ENCODE data around the gene NPSR1.

Gene NPSR1

DNA sequence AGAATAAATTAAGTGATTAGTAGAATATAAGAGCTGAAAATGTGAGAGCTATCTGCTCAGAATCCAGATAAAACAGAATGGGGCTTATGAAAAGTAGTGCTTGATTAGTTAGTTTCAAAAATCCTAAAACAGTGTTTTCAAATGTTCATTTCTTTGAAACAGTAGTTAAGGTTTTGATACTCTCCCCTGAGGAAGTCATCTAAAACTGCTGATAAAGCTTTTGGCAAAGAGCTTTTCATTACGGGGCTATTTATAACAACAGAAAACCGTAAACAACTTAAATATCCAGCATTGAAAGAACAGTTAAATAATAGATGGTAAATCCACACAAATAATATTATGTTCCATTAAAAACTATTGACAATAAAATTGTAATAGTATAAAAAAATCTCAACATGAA lies 77.5 kb downstream of the NPSR1 start:
- H3K9me3 ChIP-seq (ENCODE audit: control insufficient read depth, insufficient read depth, low read depth, low read length): no peaks in the 10 kb centered on the region
- CTCF ChIA-PET: interaction anchor here (0.7 kb wide), 1 partner anchor 688 kb away, joined by 4 read pairs; no protein-coding TSS in a partner anchor
- POLR2A ChIA-PET: no interaction called here

DNA sequence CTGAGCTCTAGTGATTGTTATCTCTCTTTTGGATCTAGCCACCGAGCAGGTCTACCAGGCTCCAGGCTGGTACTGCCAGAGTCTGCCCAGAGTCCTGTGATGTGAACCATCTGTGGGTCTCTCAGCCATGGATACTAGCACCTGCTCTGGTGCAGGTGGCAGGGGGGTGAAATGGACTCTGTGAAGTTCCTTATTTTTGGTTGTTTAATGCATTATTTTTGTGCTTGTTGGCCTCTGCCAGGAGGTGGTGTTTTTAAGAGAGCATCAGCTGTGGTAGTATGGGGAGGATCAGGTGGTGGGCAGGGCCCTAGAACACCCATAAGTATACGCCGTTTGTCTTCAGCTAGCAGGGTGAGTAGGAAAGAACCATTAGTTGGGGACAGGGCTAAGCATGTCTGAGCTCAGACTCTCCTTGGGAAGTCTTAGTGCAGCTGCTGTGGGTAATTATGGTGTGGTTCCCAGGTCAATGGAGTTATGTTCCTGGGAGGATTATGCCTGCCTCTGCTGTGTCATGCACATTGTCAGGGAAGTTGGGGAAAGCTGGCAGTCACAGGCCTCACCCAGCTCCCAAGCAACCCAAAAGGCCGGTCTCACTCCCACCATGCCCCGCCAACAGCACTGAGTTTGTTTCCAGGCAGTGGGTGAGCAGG lies 81.8 kb downstream of the NPSR1 start:
- CTCF ChIA-PET: no interaction called here
- Histone ChIP-seq H3K4me3 (ENCODE audit: low read depth, low read length) (no peak overlapping the region), H3K9me3 (ENCODE audit: control insufficient read depth, insufficient read depth, low read depth, low read length) (no peaks in the 10 kb centered on the region), H3K36me3 (ENCODE audit: control insufficient read depth in 2 of 2, insufficient read depth in 1 of 2, low read length in 2 of 2) (no peaks in the 10 kb centered on the region), H3K4me1 (ENCODE audit: control insufficient read depth, insufficient read depth, low read length) (no peaks in the 10 kb centered on the region), H3K27ac (ENCODE audit: extremely low read depth, low read depth, low read length) (no peak overlapping the region)
- POLR2A ChIA-PET: no interaction called here
- no peak for TF ChIP-seq ZNF274 (IDR thresholded peaks at IDR 0.05; ENCODE audit: low read length)
- no peak for TF ChIP-seq ZNF274 (tag by site-specific recombination; IDR thresholded peaks at IDR 0.05; ENCODE audit: borderline replicate concordance)
- TF ChIP-seq ZNF473 (tag by site-specific recombination; IDR thresholded peaks at IDR 0.05): no peak

More for the DNA sequence above, 77.5 kb downstream of the NPSR1 start:
- no peaks in the 10 kb centered on the region for H3K36me3 ChIP-seq (ENCODE audit: control insufficient read depth in 2 of 2, insufficient read depth in 1 of 2, low read length in 2 of 2)
- no peaks in the 10 kb centered on the region for H3K4me1 ChIP-seq (ENCODE audit: control insufficient read depth, insufficient read depth, low read length)
- H3K27ac ChIP-seq (ENCODE audit: extremely low read depth, low read depth, low read length): no peak overlapping the region
- no peak overlapping the region for H3K4me3 ChIP-seq (ENCODE audit: low read depth, low read length)
- TF ChIP-seq ZNF426 (tag by site-specific recombination; IDR thresholded peaks at IDR 0.05): no peak
- TF ChIP-seq PRDM1 (tag by site-specific recombination; IDR thresholded peaks at IDR 0.05): no peak
- TF ChIP-seq ZNF530 (tag by site-specific recombination; IDR thresholded peaks at IDR 0.05; ENCODE audit: low read depth): no peak
- TF ChIP-seq ZNF707 (tag by site-specific recombination; IDR thresholded peaks at IDR 0.05): no peak
- TF ChIP-seq ZNF223 (tag by site-specific recombination; IDR thresholded peaks at IDR 0.05): no peak
- TF ChIP-seq, protein P1, sequence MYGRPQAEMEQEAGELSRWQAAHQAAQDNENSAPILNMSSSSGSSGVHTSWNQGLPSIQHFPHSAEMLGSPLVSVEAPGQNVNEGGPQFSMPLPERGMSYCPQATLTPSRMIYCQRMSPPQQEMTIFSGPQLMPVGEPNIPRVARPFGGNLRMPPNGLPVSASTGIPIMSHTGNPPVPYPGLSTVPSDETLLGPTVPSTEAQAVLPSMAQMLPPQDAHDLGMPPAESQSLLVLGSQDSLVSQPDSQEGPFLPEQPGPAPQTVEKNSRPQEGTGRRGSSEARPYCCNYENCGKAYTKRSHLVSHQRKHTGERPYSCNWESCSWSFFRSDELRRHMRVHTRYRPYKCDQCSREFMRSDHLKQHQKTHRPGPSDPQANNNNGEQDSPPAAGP (tag by site-specific recombination; IDR thresholded peaks at IDR 0.05): no peak
- TF ChIP-seq ZNF433 (tag by site-specific recombination; IDR thresholded peaks at IDR 0.05; ENCODE audit: low read depth): no peak
- no peak for TF ChIP-seq YY1 (tag by site-specific recombination; IDR thresholded peaks at IDR 0.05)
- no peak for TF ChIP-seq SETDB1 (IDR thresholded peaks at IDR 0.05; ENCODE audit: insufficient read length, low read length)
- TF ChIP-seq, protein P2, sequence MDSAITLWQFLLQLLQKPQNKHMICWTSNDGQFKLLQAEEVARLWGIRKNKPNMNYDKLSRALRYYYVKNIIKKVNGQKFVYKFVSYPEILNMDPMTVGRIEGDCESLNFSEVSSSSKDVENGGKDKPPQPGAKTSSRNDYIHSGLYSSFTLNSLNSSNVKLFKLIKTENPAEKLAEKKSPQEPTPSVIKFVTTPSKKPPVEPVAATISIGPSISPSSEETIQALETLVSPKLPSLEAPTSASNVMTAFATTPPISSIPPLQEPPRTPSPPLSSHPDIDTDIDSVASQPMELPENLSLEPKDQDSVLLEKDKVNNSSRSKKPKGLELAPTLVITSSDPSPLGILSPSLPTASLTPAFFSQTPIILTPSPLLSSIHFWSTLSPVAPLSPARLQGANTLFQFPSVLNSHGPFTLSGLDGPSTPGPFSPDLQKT (IDR thresholded peaks at IDR 0.05; ENCODE audit: borderline replicate concordance, low read depth, low read length): no peak
- TF ChIP-seq ZNF549 (tag by site-specific recombination; IDR thresholded peaks at IDR 0.05): no peak
- TF ChIP-seq, protein P3, sequence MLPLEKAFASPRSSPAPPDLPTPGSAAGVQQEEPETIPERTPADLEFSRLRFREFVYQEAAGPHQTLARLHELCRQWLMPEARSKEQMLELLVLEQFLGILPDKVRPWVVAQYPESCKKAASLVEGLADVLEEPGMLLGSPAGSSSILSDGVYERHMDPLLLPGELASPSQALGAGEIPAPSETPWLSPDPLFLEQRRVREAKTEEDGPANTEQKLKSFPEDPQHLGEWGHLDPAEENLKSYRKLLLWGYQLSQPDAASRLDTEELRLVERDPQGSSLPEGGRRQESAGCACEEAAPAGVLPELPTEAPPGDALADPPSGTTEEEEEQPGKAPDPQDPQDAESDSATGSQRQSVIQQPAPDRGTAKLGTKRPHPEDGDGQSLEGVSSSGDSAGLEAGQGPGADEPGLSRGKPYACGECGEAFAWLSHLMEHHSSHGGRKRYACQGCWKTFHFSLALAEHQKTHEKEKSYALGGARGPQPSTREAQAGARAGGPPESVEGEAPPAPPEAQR (tag by site-specific recombination; IDR thresholded peaks at IDR 0.05): no peak
- no peak for TF ChIP-seq ZNF585B (tag by site-specific recombination; IDR thresholded peaks at IDR 0.05)
- TF ChIP-seq ZBTB21 (tag by site-specific recombination; IDR thresholded peaks at IDR 0.05): no peak
- no peak for TF ChIP-seq ZNF670 (tag by site-specific recombination; IDR thresholded peaks at IDR 0.05; ENCODE audit: low read depth)

DNA sequence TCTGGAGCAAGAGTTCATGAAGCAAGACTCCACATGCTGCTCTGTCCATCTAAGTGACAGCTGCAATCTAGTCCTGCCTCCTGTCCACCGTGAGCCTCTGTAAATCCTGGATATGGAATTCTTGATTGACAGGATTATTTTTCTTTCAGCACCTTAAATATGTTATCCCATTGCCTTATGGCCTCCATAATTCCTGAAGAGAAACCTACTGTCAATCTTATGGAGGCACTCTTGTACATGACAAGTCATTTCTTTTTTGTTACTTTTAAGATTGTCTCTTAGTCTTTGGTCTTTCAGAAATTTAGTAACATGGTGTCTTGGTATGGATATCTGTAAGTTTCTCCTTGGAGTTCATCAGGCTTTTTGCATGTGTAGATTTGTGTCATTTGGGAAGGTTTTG lies 82.8 kb downstream of the NPSR1 start:
- POLR2A ChIA-PET: no interaction called here
- no peaks in the 10 kb centered on the region for H3K4me1 ChIP-seq (ENCODE audit: control insufficient read depth, insufficient read depth, low read length)
- no peaks in the 10 kb centered on the region for H3K9me3 ChIP-seq (ENCODE audit: control insufficient read depth, insufficient read depth, low read depth, low read length)
- no peak overlapping the region for H3K27ac ChIP-seq (ENCODE audit: extremely low read depth, low read depth, low read length)
- H3K4me3 ChIP-seq (ENCODE audit: low read depth, low read length): no peak overlapping the region
- CTCF ChIA-PET: no interaction called here
- no peaks in the 10 kb centered on the region for H3K36me3 ChIP-seq (ENCODE audit: control insufficient read depth in 2 of 2, insufficient read depth in 1 of 2, low read length in 2 of 2)
- TF ChIP-seq ZBTB7A (tag by site-specific recombination; IDR thresholded peaks at IDR 0.05; ENCODE audit: low read depth): no peak
- no peak for TF ChIP-seq ZNF558 (tag by site-specific recombination; IDR thresholded peaks at IDR 0.05)
- no peak for TF ChIP-seq HOXC10 (CRISPR knock-in tag; IDR thresholded peaks at IDR 0.05)
- no peak for TF ChIP-seq ZNF311 (tag by site-specific recombination; IDR thresholded peaks at IDR 0.05; ENCODE audit: borderline replicate concordance)
- TF ChIP-seq, protein P4, sequence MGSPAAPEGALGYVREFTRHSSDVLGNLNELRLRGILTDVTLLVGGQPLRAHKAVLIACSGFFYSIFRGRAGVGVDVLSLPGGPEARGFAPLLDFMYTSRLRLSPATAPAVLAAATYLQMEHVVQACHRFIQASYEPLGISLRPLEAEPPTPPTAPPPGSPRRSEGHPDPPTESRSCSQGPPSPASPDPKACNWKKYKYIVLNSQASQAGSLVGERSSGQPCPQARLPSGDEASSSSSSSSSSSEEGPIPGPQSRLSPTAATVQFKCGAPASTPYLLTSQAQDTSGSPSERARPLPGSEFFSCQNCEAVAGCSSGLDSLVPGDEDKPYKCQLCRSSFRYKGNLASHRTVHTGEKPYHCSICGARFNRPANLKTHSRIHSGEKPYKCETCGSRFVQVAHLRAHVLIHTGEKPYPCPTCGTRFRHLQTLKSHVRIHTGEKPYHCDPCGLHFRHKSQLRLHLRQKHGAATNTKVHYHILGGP (tag by site-specific recombination; IDR thresholded peaks at IDR 0.05): no peak
- TF ChIP-seq SALL2 (tag by site-specific recombination; IDR thresholded peaks at IDR 0.05; ENCODE audit: borderline replicate concordance): no peak
- TF ChIP-seq ZBTB21 (tag by site-specific recombination; IDR thresholded peaks at IDR 0.05): no peak
- no peak for TF ChIP-seq ZNF76 (tag by site-specific recombination; IDR thresholded peaks at IDR 0.05; ENCODE audit: borderline replicate concordance, low read depth)
- no peak for TF ChIP-seq SETDB1 (IDR thresholded peaks at IDR 0.05; ENCODE audit: insufficient read length, low read length)
- TF ChIP-seq ZNF146 (tag by site-specific recombination; IDR thresholded peaks at IDR 0.05): no peak
- no peak for TF ChIP-seq YY1 (tag by site-specific recombination; IDR thresholded peaks at IDR 0.05)
- no peak for TF ChIP-seq ZNF843 (tag by site-specific recombination; IDR thresholded peaks at IDR 0.05)

Data from HEK293 (cell line).